HG03064 (cell line): ENCODE data around the gene CHCHD6.

Experiments used
- ATAC-seq: cut with Tn5 transposase; IDR thresholded peaks from one replicate; pipeline ENCODE4 v1.9.1; 2021; ENCODE audit warnings: low read depth; ENCODE audit not compliant: unreplicated experiment

CHCHD6 gene

GRCh38 chr3:126703512-126704493 is at the start of gene CHCHD6:
TSS of gene CHCHD6 (plus strand) at chr3:126704240. CDS start at chr3:126704313, 73 bp downstream.
- peak; percentile 99 for ATAC-seq

GRCh38 chr3:126654571-126655383 is 49.3 kb upstream of the CHCHD6 start, which contains the start of gene TXNRD3:
TSS of gene TXNRD3 (minus strand) at chr3:126655124.
- no peak for ATAC-seq

GRCh38 chr3:126655887-126656286 is 48.2 kb upstream of the CHCHD6 start:
- no peak for ATAC-seq

GRCh38 chr3:126656371-126657134 is 47.5 kb upstream of the CHCHD6 start:
- ATAC-seq = no peak

- no peak for ATAC-seq
These were observed 46.1 kb upstream of the CHCHD6 start for GRCh38 chr3:126657901-126658300.

GRCh38 chr3:126658584-126658983 is 45.5 kb upstream of the CHCHD6 start:
- ATAC-seq = no peak

GRCh38 chr3:126659915-126660886 is 43.8 kb upstream of the CHCHD6 start:
- no peak for ATAC-seq

GRCh38 chr3:126661532-126662364 is 42.3 kb upstream of the CHCHD6 start:
- no peak for ATAC-seq

GRCh38 chr3:126663257-126663656 is 40.8 kb upstream of the CHCHD6 start:
- no peak for ATAC-seq

GRCh38 chr3:126663750-126664149 is 40.3 kb upstream of the CHCHD6 start:
- no peak for ATAC-seq

GRCh38 chr3:126664591-126665214 is 39.3 kb upstream of the CHCHD6 start:
- ATAC-seq = no peak

GRCh38 chr3:126665221-126665936 is 38.7 kb upstream of the CHCHD6 start:
- no peak for ATAC-seq

- no peak for ATAC-seq
These were observed 37.9 kb upstream of the CHCHD6 start for GRCh38 chr3:126665959-126666657.

GRCh38 chr3:126666658-126667528 is 37.1 kb upstream of the CHCHD6 start:
- ATAC-seq = no peak

- ATAC-seq = no peak
These were observed 36.2 kb upstream of the CHCHD6 start for GRCh38 chr3:126667631-126668449.
